Activated naive CD8-positive, alpha-beta T cell treated with anti-CD3 and anti-CD28 coated beads, Interleukin-2, amount 50 U/mL, for 16 hours (primary cell): Measurements from ENCODE around the gene DLEC1.
"Not testable (repeated sequence)": the region's sequence is repeated elsewhere in the genome, so short reads cannot be mapped to it uniquely, and the experiment has no call there.

Experiments
- DNase-seq: peaks from one replicate; pipeline ENCODE4 v3.0.0-alpha.2; 2020; ENCODE audit warnings: low read depth, low spot score

DLEC1 gene

GRCh38 chr3:38119821-38120692 is 81.0 kb downstream of the DLEC1 start:
- DNase-seq, result no peak

GRCh38 chr3:38120693-38121450 is 81.9 kb downstream of the DLEC1 start:
- DNase-seq, result no peak

- DNase-seq, result no peak
Observed at GRCh38 chr3:38121451-38121831, 82.4 kb downstream of the DLEC1 start.

- no peak for DNase-seq
Observed at GRCh38 chr3:38121832-38122461, 82.9 kb downstream of the DLEC1 start.

GRCh38 chr3:38122712-38123290 is 83.8 kb downstream of the DLEC1 start:
- no peak for DNase-seq

GRCh38 chr3:38124324-38125122 is 85.5 kb downstream of the DLEC1 start:
- no peak for DNase-seq

GRCh38 chr3:38125305-38126120 is 86.5 kb downstream of the DLEC1 start:
- no peak for DNase-seq

GRCh38 chr3:38126121-38126892 is 87.3 kb downstream of the DLEC1 start:
- DNase-seq, result no peak

- DNase-seq, result no peak
Observed at GRCh38 chr3:38127611-38128302, 88.7 kb downstream of the DLEC1 start.

- no peak for DNase-seq
Observed at GRCh38 chr3:38128303-38128655, 89.3 kb downstream of the DLEC1 start.

- DNase-seq, result no peak
Observed at GRCh38 chr3:38129058-38129457, 90.0 kb downstream of the DLEC1 start.

GRCh38 chr3:38130631-38131065 is 91.6 kb downstream of the DLEC1 start:
- no peak for DNase-seq

GRCh38 chr3:38131621-38132369 is 92.8 kb downstream of the DLEC1 start:
- DNase-seq, result no peak

GRCh38 chr3:38133209-38133556 is 94.2 kb downstream of the DLEC1 start:
- DNase-seq, result no peak

GRCh38 chr3:38133557-38134405 is 94.8 kb downstream of the DLEC1 start:
- no peak for DNase-seq

GRCh38 chr3:38134517-38135143 is 95.6 kb downstream of the DLEC1 start:
- not testable (repeated sequence) for DNase-seq
